Measurements from ENCODE around the gene HNRNPA0.

HNRNPA0 gene

DNA sequence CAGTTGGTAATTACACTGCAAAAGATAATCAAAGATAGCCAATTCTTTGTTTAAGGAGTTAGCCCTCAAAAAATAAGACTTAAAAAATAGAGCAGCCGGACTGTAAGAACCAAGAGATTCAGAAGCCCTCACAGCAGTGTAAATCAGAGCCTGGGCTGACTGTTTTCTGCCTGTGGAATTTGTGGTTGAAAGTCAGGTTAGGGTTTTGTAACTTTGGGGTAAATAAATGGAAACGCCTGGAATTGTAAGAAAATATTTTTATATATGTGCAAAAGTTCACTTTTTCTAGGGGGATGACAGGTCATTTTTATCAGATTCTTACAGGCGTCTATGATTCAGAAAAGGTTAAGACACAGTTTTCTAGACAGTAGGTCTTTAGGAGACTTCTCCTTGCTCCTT lies 53.9 kb downstream of the HNRNPA0 start:
- TF ChIP-seq, protein P1, sequence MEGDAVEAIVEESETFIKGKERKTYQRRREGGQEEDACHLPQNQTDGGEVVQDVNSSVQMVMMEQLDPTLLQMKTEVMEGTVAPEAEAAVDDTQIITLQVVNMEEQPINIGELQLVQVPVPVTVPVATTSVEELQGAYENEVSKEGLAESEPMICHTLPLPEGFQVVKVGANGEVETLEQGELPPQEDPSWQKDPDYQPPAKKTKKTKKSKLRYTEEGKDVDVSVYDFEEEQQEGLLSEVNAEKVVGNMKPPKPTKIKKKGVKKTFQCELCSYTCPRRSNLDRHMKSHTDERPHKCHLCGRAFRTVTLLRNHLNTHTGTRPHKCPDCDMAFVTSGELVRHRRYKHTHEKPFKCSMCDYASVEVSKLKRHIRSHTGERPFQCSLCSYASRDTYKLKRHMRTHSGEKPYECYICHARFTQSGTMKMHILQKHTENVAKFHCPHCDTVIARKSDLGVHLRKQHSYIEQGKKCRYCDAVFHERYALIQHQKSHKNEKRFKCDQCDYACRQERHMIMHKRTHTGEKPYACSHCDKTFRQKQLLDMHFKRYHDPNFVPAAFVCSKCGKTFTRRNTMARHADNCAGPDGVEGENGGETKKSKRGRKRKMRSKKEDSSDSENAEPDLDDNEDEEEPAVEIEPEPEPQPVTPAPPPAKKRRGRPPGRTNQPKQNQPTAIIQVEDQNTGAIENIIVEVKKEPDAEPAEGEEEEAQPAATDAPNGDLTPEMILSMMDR (IDR thresholded peaks at IDR 0.05; ENCODE audit: insufficient read depth, low read depth, low read length, missing control alignments), result no peak
- DNase-seq (ENCODE audit: low read depth), result no peak

DNA sequence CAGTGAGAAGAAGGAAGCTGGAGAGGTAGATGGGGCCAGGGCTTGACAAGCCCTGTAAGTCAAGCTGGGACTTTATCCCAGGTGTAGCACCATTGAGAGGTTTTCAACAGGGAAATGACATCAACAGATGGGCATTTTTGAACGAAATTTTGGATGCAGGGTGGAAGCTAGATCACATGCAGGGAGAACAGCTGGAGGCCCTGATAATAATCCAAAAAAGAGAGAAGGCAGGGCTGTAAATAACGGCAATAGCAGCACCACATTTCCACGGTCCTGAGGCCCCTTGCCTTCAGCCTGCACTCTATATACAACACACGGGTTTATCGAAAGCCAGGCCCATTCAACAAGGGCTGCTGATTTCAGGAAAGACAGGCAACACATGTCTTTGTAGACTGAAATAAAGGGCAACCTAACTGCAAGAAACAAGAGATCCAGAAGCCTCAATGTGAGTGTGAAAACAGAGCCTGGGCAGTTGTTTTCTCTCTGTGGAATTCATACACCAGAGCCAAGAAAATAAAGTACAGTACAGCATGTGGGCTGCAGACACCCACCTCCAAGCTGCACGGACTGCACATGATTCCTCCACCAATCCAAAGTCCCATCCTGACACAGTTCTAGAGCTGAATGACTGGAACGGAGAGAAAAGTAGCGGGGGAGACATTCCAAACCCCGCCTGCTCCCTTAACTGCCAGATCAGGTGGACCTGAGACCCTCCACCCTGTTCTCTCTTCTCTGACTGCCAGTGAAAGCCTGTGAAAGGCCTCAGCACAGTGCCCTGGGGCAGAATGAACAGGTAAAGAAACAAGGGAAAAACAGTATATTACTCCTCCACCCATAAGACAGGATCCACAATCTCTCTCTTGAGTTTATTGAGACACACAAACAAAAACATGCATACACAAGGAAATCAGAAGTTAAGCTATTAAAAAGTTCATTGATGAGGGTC lies 54.6 kb downstream of the HNRNPA0 start:
- TF ChIP-seq, protein P1 (IDR thresholded peaks at IDR 0.05; ENCODE audit: insufficient read depth, low read depth, low read length, missing control alignments), result no peak
- DNase-seq (ENCODE audit: low read depth), result no peak
- no peak overlapping the region for H3K4me3 ChIP-seq (ENCODE audit: low read depth, low read length)

More for the DNA sequence above, 53.9 kb downstream of the HNRNPA0 start:
- no peak overlapping the region for H3K4me3 ChIP-seq (ENCODE audit: low read depth, low read length)

DNA sequence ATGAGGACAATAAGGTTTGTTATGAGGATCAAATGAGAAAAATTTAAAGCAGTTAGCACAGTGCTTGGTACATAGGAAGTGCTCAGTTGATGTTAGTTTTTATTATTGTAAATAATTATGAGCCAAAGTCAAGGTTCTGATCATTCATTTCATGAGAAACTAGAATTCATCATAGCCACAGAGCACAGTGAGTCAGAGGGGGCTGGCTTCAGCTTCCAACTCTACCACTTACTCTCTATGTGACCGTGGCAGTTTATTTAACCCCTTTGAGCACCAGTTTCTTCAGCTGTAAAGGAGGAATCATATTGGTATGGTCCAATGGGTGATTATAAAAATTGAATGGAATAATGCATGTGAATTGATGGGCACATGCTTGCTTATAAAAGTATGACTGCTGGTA lies 57.7 kb downstream of the HNRNPA0 start:
- TF ChIP-seq, protein P1 (IDR thresholded peaks at IDR 0.05; ENCODE audit: insufficient read depth, low read depth, low read length, missing control alignments), result no peak
- no peak overlapping the region for H3K4me3 ChIP-seq (ENCODE audit: low read depth, low read length)
- DNase-seq (ENCODE audit: low read depth), result no peak

DNA sequence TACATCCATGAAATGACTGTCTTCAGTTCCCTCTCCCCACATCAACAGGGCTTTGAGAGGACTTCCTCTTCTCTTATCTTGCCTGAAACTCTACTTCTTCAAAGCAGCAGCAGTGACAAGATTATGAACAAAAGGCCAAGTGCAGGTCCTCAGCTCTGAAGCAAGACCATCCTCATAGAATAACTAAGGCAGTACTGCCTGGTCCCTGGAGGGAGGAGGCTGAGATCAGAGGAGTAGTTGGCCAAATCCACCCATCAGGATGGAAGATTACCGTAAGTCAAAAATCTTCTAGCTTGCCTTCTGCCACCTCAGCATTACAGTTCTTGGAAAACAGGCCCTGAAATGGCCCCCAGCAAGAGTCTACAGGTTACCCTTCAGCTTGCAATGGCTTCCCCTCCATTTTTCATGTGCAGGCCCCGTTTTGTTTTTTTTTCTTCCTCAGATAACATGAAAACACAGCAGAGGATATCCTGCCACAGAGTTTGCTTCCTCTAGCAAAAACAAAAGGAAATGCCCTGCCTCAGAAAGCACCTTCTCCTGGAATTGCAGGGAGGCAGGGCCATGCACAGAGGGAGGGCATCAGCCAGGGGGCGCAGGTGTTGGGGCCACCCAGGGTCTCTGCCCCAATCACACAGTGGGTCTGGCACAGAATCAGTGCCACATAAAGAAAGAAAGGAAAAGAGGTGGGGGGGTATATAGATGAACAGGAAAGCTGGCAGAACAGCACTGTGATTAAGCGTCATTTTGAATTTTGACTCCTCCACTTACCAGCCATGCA lies 58.3 kb downstream of the HNRNPA0 start:
- DNase-seq (ENCODE audit: low read depth), result no peak
- H3K4me3 ChIP-seq (ENCODE audit: low read depth, low read length), result no peak overlapping the region
- TF ChIP-seq, protein P1 (IDR thresholded peaks at IDR 0.05; ENCODE audit: insufficient read depth, low read depth, low read length, missing control alignments), result no peak
